ENCODE data around the gene ATP2B1.

Gene ATP2B1

GRCh38 chr12:89619764-89620163 is 88.9 kb downstream of the ATP2B1 start:
- Histone ChIP-seq H3K9me3 (ENCODE audit: control insufficient read depth in 1 of 2, low read length in 2 of 2) (no peaks in the 10 kb centered on the region), H3K4me3 (ENCODE audit: low read depth in 1 of 2, low read length in 2 of 2) (no peak overlapping the region), H3K27ac (ENCODE audit: low read depth, low read length) (no peak overlapping the region), H3K27me3 (ENCODE audit: control insufficient read depth in 1 of 2, insufficient read depth in 2 of 2, low read length in 2 of 2) (no peaks in the 10 kb centered on the region), H3K36me3 (ENCODE audit: control insufficient read depth in 1 of 2, insufficient read depth in 2 of 2, low read length in 2 of 2) (peaks cover 9 to 21% of the 10 kb centered on the region in 2 donors), H3K4me1 (ENCODE audit: control insufficient read depth in 1 of 2, insufficient read depth in 2 of 2, low read length in 2 of 2) (peaks cover 0 to 5% of the 10 kb centered on the region in 2 donors), H3K9ac (ENCODE audit: low read depth in 1 of 2, low read length in 2 of 2) (no peak overlapping the region)

GRCh38 chr12:89618113-89618862 is 90.3 kb downstream of the ATP2B1 start:
- Histone ChIP-seq H3K27ac (ENCODE audit: low read depth, low read length) (no peak overlapping the region), H3K36me3 (ENCODE audit: control insufficient read depth in 1 of 2, insufficient read depth in 2 of 2, low read length in 2 of 2) (peaks cover 9 to 15% of the 10 kb centered on the region in 2 donors), H3K27me3 (ENCODE audit: control insufficient read depth in 1 of 2, insufficient read depth in 2 of 2, low read length in 2 of 2) (no peaks in the 10 kb centered on the region), H3K9me3 (ENCODE audit: control insufficient read depth in 1 of 2, low read length in 2 of 2) (no peaks in the 10 kb centered on the region), H3K9ac (ENCODE audit: low read depth in 1 of 2, low read length in 2 of 2) (no peak overlapping the region), H3K4me1 (ENCODE audit: control insufficient read depth in 1 of 2, insufficient read depth in 2 of 2, low read length in 2 of 2) (peaks cover 0 to 5% of the 10 kb centered on the region in 2 donors), H3K4me3 (ENCODE audit: low read depth in 1 of 2, low read length in 2 of 2) (no peak overlapping the region)

- H3K4me3 ChIP-seq (ENCODE audit: low read depth in 1 of 2, low read length in 2 of 2), result no peak overlapping the region
- H3K27me3 ChIP-seq (ENCODE audit: control insufficient read depth in 1 of 2, insufficient read depth in 2 of 2, low read length in 2 of 2), result no peaks in the 10 kb centered on the region
- no peak overlapping the region for H3K27ac ChIP-seq (ENCODE audit: low read depth, low read length)
- H3K36me3 ChIP-seq (ENCODE audit: control insufficient read depth in 1 of 2, insufficient read depth in 2 of 2, low read length in 2 of 2), result peaks cover 8 to 23% of the 10 kb centered on the region in 2 donors
- H3K9me3 ChIP-seq (ENCODE audit: control insufficient read depth in 1 of 2, low read length in 2 of 2), result no peaks in the 10 kb centered on the region
- no peaks in the 10 kb centered on the region for H3K4me1 ChIP-seq (ENCODE audit: control insufficient read depth in 1 of 2, insufficient read depth in 2 of 2, low read length in 2 of 2)
- no peak overlapping the region for H3K9ac ChIP-seq (ENCODE audit: low read depth in 1 of 2, low read length in 2 of 2)
Observed at GRCh38 chr12:89610366-89610765, 98.3 kb downstream of the ATP2B1 start.

GRCh38 chr12:89603678-89604077 is 105.0 kb downstream of the ATP2B1 start:
- no peak overlapping the region for H3K9ac ChIP-seq (ENCODE audit: low read depth in 1 of 2, low read length in 2 of 2)
- H3K4me3 ChIP-seq (ENCODE audit: low read depth in 1 of 2, low read length in 2 of 2), result no peak overlapping the region
- no peaks in the 10 kb centered on the region for H3K27me3 ChIP-seq (ENCODE audit: control insufficient read depth in 1 of 2, insufficient read depth in 2 of 2, low read length in 2 of 2)
- no peak overlapping the region for H3K27ac ChIP-seq (ENCODE audit: low read depth, low read length)
- no peaks in the 10 kb centered on the region for H3K9me3 ChIP-seq (ENCODE audit: control insufficient read depth in 1 of 2, low read length in 2 of 2)
- H3K4me1 ChIP-seq (ENCODE audit: control insufficient read depth in 1 of 2, insufficient read depth in 2 of 2, low read length in 2 of 2), result no peaks in the 10 kb centered on the region
- peaks cover 20 to 37% of the 10 kb centered on the region in 2 donors for H3K36me3 ChIP-seq (ENCODE audit: control insufficient read depth in 1 of 2, insufficient read depth in 2 of 2, low read length in 2 of 2)

GRCh38 chr12:89597770-89598169 is 110.9 kb downstream of the ATP2B1 start:
- H3K9ac ChIP-seq (ENCODE audit: low read depth in 1 of 2, low read length in 2 of 2), result no peak overlapping the region
- H3K4me3 ChIP-seq (ENCODE audit: low read depth in 1 of 2, low read length in 2 of 2), result no peak overlapping the region
- peaks cover 20 to 34% of the 10 kb centered on the region in 2 donors for H3K36me3 ChIP-seq (ENCODE audit: control insufficient read depth in 1 of 2, insufficient read depth in 2 of 2, low read length in 2 of 2)
- no peaks in the 10 kb centered on the region for H3K9me3 ChIP-seq (ENCODE audit: control insufficient read depth in 1 of 2, low read length in 2 of 2)
- H3K27me3 ChIP-seq (ENCODE audit: control insufficient read depth in 1 of 2, insufficient read depth in 2 of 2, low read length in 2 of 2), result no peaks in the 10 kb centered on the region
- no peak overlapping the region for H3K27ac ChIP-seq (ENCODE audit: low read depth, low read length)
- no peaks in the 10 kb centered on the region for H3K4me1 ChIP-seq (ENCODE audit: control insufficient read depth in 1 of 2, insufficient read depth in 2 of 2, low read length in 2 of 2)

- H3K9me3 ChIP-seq (ENCODE audit: control insufficient read depth in 1 of 2, low read length in 2 of 2), result no peaks in the 10 kb centered on the region
- H3K36me3 ChIP-seq (ENCODE audit: control insufficient read depth in 1 of 2, insufficient read depth in 2 of 2, low read length in 2 of 2), result peaks cover 21 to 29% of the 10 kb centered on the region in 2 donors
- H3K27ac ChIP-seq (ENCODE audit: low read depth, low read length), result no peak overlapping the region
- no peaks in the 10 kb centered on the region for H3K27me3 ChIP-seq (ENCODE audit: control insufficient read depth in 1 of 2, insufficient read depth in 2 of 2, low read length in 2 of 2)
- H3K4me3 ChIP-seq (ENCODE audit: low read depth in 1 of 2, low read length in 2 of 2), result no peak overlapping the region
- H3K4me1 ChIP-seq (ENCODE audit: control insufficient read depth in 1 of 2, insufficient read depth in 2 of 2, low read length in 2 of 2), result no peaks in the 10 kb centered on the region
- H3K9ac ChIP-seq (ENCODE audit: low read depth in 1 of 2, low read length in 2 of 2), result no peak overlapping the region
Observed at GRCh38 chr12:89597210-89597609, 111.4 kb downstream of the ATP2B1 start.

- Histone ChIP-seq H3K27ac (ENCODE audit: low read depth, low read length) (no peak overlapping the region), H3K4me1 (ENCODE audit: control insufficient read depth in 1 of 2, insufficient read depth in 2 of 2, low read length in 2 of 2) (no peaks in the 10 kb centered on the region), H3K9me3 (ENCODE audit: control insufficient read depth in 1 of 2, low read length in 2 of 2) (no peaks in the 10 kb centered on the region), H3K27me3 (ENCODE audit: control insufficient read depth in 1 of 2, insufficient read depth in 2 of 2, low read length in 2 of 2) (no peaks in the 10 kb centered on the region), H3K9ac (ENCODE audit: low read depth in 1 of 2, low read length in 2 of 2) (no peak overlapping the region), H3K36me3 (ENCODE audit: control insufficient read depth in 1 of 2, insufficient read depth in 2 of 2, low read length in 2 of 2) (peaks cover 30 to 37% of the 10 kb centered on the region in 2 donors), H3K4me3 (ENCODE audit: low read depth in 1 of 2, low read length in 2 of 2) (no peak overlapping the region)
Observed at GRCh38 chr12:89593873-89594272, 114.8 kb downstream of the ATP2B1 start.

GRCh38 chr12:89593233-89593632 is 115.4 kb downstream of the ATP2B1 start:
- Histone ChIP-seq H3K36me3 (ENCODE audit: control insufficient read depth in 1 of 2, insufficient read depth in 2 of 2, low read length in 2 of 2) (peaks cover 23 to 30% of the 10 kb centered on the region in 2 donors), H3K27me3 (ENCODE audit: control insufficient read depth in 1 of 2, insufficient read depth in 2 of 2, low read length in 2 of 2) (no peaks in the 10 kb centered on the region), H3K4me1 (ENCODE audit: control insufficient read depth in 1 of 2, insufficient read depth in 2 of 2, low read length in 2 of 2) (no peaks in the 10 kb centered on the region), H3K9me3 (ENCODE audit: control insufficient read depth in 1 of 2, low read length in 2 of 2) (no peaks in the 10 kb centered on the region), H3K27ac (ENCODE audit: low read depth, low read length) (no peak overlapping the region), H3K9ac (ENCODE audit: low read depth in 1 of 2, low read length in 2 of 2) (no peak overlapping the region), H3K4me3 (ENCODE audit: low read depth in 1 of 2, low read length in 2 of 2) (no peak overlapping the region)

- peaks cover 21 to 22% of the 10 kb centered on the region in 2 donors for H3K36me3 ChIP-seq (ENCODE audit: control insufficient read depth in 1 of 2, insufficient read depth in 2 of 2, low read length in 2 of 2)
Observed at GRCh38 chr12:89589753-89590152, 118.9 kb downstream of the ATP2B1 start.

GRCh38 chr12:89578499-89578898 is 130.1 kb downstream of the ATP2B1 start:
- H3K27me3 ChIP-seq (ENCODE audit: control insufficient read depth in 1 of 2, insufficient read depth in 2 of 2, low read length in 2 of 2), result no peaks in the 10 kb centered on the region
- no peak overlapping the region for H3K4me3 ChIP-seq (ENCODE audit: low read depth in 1 of 2, low read length in 2 of 2)
- H3K36me3 ChIP-seq (ENCODE audit: control insufficient read depth in 1 of 2, insufficient read depth in 2 of 2, low read length in 2 of 2), result no peaks in the 10 kb centered on the region
- no peak overlapping the region for H3K9ac ChIP-seq (ENCODE audit: low read depth in 1 of 2, low read length in 2 of 2)
- no peaks in the 10 kb centered on the region for H3K4me1 ChIP-seq (ENCODE audit: control insufficient read depth in 1 of 2, insufficient read depth in 2 of 2, low read length in 2 of 2)
- H3K27ac ChIP-seq (ENCODE audit: low read depth, low read length), result no peak overlapping the region
- H3K9me3 ChIP-seq (ENCODE audit: control insufficient read depth in 1 of 2, low read length in 2 of 2), result no peaks in the 10 kb centered on the region

More at GRCh38 chr12:89589753-89590152, 118.9 kb downstream of the ATP2B1 start:
- H3K27ac ChIP-seq (ENCODE audit: low read depth, low read length), result no peak overlapping the region
- no peaks in the 10 kb centered on the region for H3K4me1 ChIP-seq (ENCODE audit: control insufficient read depth in 1 of 2, insufficient read depth in 2 of 2, low read length in 2 of 2)
- H3K9ac ChIP-seq (ENCODE audit: low read depth in 1 of 2, low read length in 2 of 2), result no peak overlapping the region
- no peak overlapping the region for H3K4me3 ChIP-seq (ENCODE audit: low read depth in 1 of 2, low read length in 2 of 2)
- H3K27me3 ChIP-seq (ENCODE audit: control insufficient read depth in 1 of 2, insufficient read depth in 2 of 2, low read length in 2 of 2), result no peaks in the 10 kb centered on the region
- H3K9me3 ChIP-seq (ENCODE audit: control insufficient read depth in 1 of 2, low read length in 2 of 2), result no peaks in the 10 kb centered on the region

Data from duodenal mucosa (tissue), 2 donors.